ENCODE data around the gene SCYL1.

- TF ChIP-seq CTCF (IDR thresholded peaks at IDR 0.05), result no peak
- no peak for TF ChIP-seq EZH2 (IDR thresholded peaks at IDR 0.05; ENCODE audit: borderline replicate concordance, insufficient read depth, low read depth, low read length, poor library complexity, severe bottlenecking)
Observed at GRCh38 chr11:65524014-65524740, 706 bp upstream of the SCYL1 start.

Data from B cell (primary cell).